Stimulated activated CD4-positive, alpha-beta T cell treated with anti-CD3 and anti-CD28 coated beads, TNF-alpha, amount 100 ng/mL, for 4 hours (primary cell): ENCODE results near the gene HCN4.

ENCODE experiments used
- DNase-seq, 3 experiments: peaks; one replicate each; pipeline ENCODE4 v3.0.0-alpha.2; 2020; ENCODE audit warnings: low read depth in 3 of 3

Gene HCN4

DNA sequence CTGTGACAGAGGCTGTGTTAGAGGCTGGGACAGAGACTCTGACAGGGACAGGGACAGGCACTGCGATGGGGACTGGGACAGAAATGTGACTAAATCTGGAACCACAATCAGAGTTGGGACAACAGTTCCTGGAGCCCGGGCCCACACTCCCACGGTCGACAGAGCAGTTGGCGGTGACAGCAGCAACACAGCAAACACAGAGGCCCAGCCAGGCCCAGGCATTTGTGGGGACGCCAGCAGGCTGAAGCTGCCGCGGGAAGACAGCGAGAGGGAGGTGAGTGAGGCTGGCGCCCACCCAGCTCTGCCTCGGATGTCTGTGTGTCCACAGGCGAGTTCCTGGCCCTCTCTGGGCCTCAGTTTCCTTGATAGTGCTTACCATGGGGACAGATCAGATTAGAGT lies 9.3 kb upstream of the HCN4 start:
- no peak for DNase-seq

DNA sequence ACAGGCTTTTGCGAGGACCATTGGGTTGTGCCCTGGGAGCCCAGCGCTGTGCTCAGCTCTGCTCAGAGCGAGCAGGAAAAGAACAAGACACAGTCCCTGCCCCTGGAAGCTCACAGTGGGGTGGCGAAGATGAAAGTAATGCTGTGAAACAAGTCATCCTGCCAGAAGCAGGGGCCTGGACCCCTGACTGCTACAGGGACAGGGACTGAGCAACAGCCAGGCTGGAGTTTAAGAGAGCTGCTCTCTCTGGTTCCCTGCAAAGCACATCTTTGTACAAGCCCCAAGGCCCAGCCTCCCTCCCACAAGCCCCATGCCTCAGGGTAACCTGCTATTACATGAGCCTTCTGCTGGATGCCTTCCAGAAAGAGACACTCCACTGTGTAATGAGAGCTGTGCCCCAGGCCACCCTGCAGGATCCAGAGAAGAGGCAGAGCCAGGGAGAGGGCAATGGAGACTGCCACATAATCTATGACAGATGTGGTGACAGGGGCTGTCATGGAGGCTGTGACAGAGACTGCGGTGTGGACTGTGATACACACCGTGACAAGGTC lies 7.1 kb upstream of the HCN4 start:
- DNase-seq = no peak

GRCh38 chr15:73375012-73375411 lies 6.3 kb upstream of the HCN4 start:
- DNase-seq = no peak

GRCh38 chr15:73374604-73375003 lies 5.8 kb upstream of the HCN4 start:
- no peak for DNase-seq

GRCh38 chr15:73373221-73373620 lies 4.5 kb upstream of the HCN4 start:
- no peak for DNase-seq

GRCh38 chr15:73371812-73372211 lies 3.1 kb upstream of the HCN4 start:
- DNase-seq = no peak

DNA sequence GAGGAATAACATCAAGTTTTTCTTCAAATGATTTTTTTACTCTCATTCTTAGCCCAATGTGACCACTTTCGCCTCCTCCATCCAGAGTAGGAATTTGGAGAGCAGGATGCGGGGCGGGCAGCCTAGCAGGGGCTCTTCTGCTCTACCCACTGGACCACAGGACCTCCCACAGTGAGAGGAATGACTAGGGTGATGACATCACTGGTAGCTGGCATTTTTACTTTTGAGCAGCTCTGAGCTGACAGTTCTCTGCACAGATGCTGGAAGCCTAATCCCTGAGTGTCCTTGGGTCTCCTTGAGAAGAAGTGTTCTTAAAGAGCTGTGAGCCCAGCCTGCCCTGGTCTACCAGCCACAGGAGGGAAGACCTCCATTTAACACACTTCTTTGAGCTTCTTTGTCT lies 1.4 kb upstream of the HCN4 start:
- DNase-seq = no peak

GRCh38 chr15:73369154-73369694 lies 466 bp upstream of the HCN4 start:
- no peak for DNase-seq

DNA sequence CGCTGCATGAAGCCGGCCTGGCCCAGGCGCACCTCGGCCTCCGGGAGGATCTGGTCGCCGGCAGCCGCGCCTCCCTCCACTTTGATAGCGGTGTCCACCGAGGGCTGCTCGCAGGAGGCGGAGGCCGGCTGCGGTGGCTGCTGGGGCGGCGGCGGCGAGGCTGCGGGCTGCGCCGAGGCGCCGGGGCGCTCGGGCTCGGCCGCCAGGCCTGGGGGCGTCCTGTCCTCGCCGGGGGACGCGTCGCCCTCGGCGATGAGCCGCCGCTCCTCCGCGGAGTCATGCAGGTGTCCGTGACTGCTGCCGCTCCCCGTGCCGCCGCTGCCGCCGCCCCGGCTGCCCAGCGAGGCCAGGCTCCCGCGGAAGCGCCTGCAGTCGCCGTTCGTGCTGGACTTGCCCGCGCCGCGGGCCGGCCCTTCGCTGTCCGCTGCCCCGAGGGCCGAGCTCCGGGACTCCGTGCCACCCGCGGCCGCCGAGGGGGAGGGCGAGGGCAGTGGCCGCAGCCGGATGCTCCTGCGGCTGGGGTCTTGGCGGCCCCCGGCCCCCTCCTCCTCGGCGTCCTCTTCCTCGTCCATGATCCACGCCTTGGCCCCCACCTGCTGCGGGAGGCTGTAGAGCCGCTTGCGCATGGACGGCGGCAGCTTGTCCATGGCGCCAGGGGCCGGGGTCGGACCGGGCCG lies 996 bp downstream of the HCN4 start:
- DNase-seq = no peak

DNA sequence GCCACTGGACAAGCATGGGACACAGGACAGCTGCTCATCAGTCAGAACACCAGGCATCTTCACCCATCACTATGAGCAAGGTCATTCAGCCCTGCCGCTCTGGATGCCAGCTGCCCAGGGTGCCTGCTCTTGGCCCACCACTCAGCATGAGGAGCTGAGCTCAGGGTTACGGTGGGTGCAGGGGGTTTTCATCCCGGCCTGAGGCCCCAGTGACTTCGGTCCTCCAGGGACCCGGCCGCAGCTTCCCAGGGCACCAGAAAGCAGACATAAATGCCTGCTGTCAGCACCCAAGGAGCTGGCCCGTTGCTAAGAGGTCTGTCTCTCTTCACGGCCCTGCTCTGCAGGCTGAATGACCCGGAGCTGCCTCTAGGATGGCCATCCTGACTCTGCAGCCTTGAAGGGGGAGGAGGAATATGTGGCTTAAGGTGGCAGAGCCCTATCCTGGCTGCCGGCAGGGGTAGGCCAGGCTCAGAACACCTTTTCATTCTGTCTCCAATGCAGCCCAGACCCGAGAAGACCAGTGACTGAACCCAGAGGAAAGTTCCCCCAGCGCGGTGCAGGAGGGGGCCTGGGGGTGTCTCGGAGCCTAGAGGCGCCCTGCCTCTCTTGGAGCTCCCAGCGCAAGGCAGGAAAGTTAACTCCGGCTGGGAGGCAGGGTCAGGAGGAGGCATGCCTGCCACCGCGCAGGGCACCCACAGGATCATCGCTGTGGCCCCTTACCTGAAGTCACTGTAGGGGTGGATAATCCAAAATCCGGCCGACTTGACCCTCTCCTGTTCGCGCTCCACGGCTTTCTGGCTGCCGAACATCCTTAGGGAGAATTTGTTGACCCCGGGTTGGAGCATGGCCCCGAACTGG lies 1.8 kb downstream of the HCN4 start:
- DNase-seq = no peak

GRCh38 chr15:73364070-73364469 lies 4.7 kb downstream of the HCN4 start:
- no peak for DNase-seq

DNA sequence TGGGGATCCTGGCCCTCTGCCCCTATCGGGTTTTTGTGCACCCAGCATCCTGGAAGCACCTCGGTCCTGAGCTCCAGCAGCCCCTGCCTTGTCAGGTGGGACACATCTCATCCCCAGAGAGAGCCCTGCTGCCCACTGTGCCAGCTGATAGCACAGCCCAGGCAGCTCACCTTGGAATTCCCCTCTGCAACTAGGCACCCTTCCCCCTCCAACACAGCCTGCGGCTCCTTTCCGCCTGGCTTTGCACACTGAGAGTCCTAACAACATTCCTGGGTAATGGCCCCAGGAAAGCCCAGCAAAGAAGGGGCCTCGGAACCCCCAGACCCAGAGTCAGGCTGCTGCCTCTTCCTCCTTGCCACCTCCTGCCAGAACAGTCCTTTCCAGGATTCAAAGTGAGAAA lies 5.9 kb downstream of the HCN4 start:
- no peak for DNase-seq

DNA sequence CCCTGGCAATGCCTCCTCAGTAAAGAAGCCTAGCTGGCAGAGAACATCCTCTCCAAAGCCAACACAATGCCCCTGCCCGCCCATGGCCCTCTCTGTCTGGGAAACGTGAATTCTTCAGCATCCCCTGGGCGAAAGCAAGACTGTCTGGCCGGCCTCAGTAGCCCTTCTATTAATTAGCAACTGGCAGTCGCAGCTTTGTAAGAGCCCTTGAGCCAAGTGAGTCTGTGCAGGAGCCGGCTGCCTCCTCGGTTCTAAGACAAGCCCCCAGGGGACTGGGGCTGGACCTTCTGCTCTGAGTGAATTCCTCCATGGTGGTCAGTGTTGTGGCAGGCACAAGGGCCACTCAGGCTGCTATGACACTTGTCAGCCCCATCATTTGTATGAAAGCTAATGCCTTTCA lies 7.4 kb downstream of the HCN4 start:
- DNase-seq = no peak

- no peak for DNase-seq
These were observed 9.1 kb downstream of the HCN4 start for GRCh38 chr15:73359651-73360050.

- DNase-seq = no peak
These were observed 10.6 kb downstream of the HCN4 start for GRCh38 chr15:73357999-73358665.

- DNase-seq = no peak
These were observed 13.0 kb downstream of the HCN4 start for GRCh38 chr15:73355612-73356265.

GRCh38 chr15:73354241-73354640 lies 14.5 kb downstream of the HCN4 start:
- DNase-seq = no peak

DNA sequence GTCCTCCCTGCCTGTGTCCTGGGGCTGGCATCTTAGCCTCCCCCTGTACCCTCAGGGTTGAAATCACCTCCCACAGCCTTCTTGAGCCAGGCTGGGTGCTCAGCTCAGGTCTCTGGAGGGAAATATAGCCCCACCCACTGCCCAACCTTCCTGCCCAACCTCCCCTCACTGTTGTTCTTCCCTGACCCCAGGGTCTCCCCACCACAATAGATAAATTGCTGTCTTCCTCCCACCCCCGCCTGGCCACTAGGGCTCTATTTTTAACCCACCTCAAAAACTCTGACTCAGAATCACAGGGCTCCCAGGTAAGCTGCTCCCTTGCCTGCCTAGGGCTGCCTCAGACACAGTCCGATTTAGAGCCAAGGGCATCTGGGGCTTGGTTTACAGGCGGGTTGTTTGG lies 15.0 kb downstream of the HCN4 start:
- no peak for DNase-seq

DNA sequence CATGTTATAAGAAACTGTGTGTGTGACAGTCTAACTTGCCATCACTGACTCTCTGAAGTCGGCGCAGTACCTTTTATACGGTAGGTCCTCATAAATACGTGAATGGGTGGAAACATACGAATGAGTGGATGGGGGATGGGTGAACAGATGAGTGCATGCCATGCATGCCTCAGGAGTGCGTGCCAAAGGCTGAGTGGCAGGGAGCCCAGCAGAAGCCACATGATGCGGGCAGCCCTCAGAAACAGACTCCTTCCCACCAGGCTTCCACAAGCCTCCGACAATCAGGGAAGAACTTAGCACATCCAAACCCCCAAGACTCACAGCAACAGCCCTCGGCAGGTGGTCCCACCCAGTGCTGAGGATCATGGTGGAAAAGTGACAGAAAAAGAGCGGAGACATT lies 16.7 kb downstream of the HCN4 start:
- DNase-seq = no peak

GRCh38 chr15:73349191-73349590 lies 19.6 kb downstream of the HCN4 start:
- DNase-seq = no peak

DNA sequence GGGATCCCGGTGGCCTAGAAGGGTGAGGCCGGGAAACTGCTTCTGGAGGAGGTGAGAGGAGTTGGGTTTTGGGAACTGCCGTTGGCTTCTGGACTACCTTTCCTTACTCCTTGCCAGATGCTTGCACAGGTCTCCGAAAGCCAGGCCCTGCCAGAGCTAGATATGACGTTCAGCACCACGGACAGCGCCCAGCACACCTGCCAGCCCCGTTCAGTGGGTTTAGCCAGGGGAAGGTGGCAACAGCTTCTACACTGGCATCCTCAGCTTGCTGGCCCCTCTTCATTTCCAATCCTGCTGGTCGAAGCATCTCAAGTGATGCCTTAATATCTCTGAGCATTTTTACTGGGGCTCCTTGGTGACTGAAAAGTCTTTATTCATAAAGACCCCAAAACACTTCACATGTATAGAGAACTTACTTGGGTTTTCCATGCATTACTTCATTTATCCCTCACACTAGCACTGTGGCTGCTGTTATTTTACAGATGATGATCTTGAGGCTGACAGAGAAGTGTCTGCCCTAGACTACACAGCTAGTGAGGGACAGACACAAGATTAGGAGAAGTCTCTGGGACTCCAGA lies 21.9 kb downstream of the HCN4 start:
- DNase-seq = peak; percentile 8 to 27 (median 10)
